NCI-H1694 (cell line): ENCODE results near the gene SAA4.
"Not testable (repeated sequence)": the region's sequence is repeated elsewhere in the genome, so short reads cannot be mapped to it uniquely, and the experiment has no call there.

Experiments
- DNase-seq: peaks from one replicate; lab custom pipeline; 2025; lab: John Stamatoyannopoulos, UW

SAA4 gene

DNA sequence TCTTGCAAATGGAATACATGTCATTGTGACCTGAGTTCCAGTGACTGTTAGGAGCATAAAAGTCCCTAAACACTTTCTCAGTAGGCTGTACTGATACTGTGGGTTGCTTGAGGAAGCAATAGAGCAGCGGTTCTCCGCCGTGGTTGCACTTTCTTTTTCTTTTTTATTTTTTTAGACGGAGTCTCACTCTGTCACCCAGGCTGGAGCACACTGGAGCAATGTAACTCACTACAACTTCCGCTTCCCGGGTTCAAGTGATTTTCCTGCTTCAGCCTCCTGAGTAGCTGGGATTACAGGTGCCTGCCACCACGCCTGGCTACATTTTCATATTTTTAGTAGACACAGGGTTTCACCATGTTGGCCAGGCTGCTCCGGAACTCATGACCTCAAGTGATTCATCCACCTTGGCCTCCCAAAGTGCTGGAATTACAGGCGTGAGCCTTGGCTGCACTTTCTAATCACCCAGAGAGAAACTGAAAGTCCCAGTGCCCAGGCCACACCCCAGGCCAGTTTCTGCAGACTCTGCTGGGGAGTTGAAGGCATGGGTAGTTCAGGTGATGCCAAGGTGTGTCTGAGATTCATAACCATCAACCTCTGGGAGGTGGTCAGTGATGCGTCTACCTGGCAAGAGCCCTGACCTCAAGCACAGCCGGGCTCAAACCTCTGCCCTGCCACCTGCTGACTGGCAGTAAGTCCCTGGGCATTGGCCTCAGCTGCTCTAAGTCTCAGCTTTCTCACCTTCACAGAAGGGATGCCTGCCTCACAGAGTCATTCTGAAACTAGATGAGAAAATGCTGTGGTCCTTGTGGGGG lies 10.0 kb upstream of the SAA4 start:
- not testable (repeated sequence) for DNase-seq

DNA sequence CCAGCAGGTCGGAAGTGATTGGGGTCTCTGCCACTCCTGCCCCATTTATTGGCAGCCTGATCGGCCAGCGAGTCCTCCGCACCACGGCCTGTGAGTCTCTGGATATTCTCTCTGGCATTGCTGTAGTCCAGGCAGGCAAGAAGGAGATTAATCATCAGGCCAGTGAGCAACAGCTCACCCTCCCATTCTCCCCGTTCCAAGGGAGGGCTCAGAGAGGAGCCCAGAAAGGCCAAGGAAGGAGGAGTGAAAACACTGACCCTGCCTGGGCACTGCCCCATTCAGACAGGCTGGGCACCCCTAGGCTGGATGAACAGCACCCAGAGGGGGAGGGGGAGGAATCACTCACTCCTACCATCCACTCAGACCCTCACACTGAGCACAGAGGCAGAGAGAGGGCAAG lies 8.8 kb upstream of the SAA4 start:
- DNase-seq = no peak

DNA sequence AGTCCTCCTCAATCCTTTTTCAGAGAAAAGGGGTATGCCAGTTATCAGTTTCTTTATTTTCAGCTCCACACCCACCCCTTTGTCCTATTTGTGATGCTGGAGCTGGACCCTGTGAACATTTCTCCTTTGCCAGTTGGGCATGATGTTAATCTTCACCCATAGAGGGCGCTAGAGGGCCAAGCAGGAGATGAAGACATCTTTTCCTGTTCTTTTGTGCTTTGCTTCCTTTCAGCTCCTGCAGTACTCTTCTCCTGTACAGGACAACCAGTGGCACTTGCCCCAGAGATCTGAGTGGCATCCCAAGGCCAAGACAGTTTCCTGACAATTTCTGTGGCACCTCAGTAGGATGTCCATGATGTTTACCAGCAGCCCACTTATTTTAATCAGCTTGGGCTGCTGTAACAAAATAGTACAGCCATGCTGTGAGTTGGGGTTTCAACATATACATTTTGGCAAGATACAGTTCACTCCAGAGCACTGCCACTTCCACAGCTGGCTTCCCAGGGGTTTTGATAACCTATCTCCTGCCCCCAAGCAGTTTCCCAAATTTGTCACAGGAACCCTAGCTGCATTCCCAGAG lies 7.3 kb upstream of the SAA4 start:
- DNase-seq = peak; percentile 11

DNA sequence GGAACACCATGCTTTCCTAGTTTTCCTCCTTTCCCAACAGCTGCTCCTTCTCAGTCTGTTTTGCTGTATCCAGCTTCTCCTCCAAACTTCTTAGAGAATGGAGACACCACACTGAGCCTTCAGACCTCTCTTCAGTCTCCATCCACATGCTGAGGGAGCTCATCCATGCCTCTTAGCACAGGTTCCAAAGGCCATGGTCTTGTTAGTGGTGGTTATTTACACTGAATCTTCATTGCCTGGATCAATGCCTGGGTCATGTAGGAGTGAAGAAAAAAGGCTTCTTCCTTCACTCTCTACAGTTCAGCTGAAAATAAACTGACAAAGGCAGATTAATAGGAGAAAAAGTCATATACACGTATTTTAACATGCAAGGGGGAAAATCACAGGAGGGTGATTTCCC lies 3.1 kb upstream of the SAA4 start:
- DNase-seq = no peak

DNA sequence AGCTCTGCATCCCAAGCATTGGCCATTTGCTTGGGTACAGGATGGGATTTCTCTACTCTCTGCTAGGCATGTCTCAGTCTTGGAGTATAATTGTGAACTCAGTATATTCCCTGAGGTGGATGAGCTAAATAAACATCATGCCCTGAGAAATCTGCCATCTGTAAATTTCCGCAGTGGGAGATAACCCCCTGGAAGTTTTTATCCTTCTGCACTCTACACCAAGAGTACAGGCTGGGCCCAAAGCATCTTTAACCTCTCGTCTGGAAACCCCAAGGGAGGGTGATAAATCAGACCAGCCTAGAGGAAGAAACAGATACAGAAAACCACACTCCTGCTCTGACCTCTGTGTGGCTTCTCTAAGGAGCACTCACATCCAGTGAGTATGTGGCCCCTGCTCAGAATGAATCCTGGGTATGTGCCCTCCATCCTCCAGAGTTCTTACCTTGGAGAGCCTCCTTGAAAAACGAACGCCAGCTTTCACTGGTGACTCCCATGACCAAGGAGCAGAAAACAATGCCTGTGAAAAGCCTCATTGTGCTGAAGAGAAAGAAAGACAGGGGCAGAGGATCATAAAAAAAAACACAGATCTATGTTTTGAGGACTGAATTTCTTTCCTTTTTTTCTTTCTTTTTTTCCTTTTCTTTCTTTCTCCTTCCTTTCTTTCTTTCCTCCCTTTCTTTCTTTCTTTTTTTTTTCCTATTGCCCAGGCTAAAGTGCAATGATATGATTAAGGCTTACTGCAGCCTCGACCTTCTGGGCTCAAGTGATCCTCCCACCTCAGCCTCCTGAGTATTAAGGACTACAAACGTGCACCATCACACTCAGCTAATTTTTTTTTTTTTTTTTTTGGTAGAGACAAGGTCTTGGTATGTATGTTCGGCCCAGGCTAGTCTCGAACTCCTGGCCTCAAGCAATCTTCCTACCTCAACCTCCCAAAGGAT lies 938 bp downstream of the SAA4 start:
- no peak for DNase-seq

DNA sequence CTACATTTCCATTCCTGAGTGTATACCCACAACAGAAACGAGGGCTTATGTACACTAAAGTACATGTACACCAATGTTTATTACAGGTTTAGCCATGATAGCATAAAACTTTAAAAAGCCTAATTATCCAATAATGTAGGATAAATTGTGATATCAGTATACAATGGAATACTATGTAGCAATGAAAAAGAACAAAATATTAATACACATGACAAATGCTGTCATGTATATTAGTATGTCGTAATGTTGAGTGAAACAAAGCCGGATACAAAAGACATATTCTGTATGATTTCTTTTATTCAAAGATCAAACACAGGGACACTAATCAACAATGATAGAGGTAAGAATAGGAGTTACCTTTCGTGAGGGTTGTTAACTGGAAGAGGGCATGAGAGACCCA lies 2.7 kb downstream of the SAA4 start:
- no peak for DNase-seq

DNA sequence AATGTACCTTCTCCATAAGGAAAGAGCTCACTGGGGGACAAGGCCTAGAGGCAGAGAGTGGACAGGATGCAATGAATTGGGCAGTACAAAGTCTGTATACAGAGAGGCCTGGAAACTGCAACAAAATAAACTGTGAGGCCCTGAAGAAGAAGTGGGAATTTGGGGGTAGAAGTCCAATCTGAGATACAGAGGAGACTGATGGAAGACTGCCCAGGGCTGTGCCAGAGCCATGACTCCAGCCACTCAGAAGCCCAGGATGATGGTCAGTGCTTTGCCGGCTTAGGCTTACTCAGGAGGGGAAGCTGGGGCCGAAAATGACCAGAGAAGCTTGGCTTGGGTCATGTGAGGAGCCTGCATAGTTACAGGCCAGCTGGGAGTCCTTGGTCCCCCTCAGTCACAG lies 5.7 kb downstream of the SAA4 start:
- DNase-seq = no peak

DNA sequence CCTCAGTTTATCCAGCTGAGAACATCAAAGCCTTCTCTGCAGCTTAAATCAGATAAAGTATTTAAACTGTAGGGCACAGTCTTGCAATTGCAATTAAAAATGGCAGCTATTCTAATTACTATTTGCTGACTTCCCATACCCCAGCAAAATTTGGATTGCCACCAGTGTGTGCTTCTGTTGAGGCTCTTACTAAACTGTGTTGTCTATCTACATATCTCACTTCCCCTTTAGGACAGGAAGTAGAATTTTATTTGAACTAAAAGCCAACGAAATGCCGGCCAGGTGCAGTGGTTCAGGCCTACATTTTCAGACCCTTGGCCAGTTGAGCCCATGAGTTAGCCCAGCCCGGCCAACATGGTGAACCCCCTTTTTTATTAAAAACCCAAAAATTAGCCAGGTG lies 7.1 kb downstream of the SAA4 start:
- no peak for DNase-seq

DNA sequence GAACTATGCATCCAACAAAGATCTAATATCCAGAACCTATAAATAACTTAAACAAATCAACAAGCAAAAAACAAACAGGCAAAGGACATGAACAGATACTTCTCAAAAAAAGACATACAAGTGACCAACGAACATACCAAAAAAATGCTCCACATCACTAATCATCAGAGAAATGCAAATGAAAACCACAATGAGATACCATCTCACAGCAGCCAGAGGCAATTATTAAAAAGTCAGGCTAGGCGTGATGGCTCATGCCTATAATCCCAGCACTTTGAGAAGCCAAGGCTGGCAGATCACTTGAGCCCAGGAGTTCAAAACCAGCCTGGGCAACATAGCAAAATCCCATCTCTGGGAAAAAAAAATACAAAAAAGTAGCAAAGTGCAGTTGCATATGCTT lies 10.7 kb downstream of the SAA4 start:
- DNase-seq = no peak

DNA sequence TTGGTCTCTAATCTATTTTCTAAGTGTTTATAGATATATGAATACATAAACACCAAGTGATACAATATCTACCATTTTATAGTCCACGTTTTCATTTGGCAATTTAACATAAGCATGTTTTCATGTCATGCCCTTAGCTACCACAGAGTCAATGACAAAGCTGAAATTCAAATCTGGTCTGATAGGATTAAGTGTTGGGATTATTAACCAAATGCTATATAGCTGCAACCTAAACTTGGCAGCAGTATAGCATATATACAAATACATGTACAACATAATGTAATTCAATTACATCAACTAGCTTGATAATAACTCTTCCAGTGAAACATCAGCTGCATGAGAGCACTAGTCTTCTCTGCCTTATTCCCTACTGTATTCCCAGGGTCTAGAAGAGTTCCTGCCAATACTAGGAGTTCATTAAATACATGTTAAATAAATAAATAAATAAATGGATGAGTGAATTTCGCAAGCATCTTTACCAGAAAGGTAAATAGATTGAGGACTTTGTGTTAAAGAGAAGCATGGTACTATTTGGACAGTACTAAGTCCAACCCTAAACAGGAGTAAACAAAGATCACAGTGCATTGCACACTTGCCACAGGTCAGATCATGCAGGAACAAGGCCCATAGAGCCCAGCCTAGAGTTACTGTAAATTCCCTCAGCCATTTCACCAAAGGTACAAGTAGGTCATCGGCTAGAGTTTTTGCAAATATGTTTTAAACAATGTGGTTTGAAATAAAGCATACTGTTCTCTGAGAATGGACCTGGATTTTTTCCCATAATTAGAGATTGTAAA lies 12.8 kb downstream of the SAA4 start:
- DNase-seq = no peak

DNA sequence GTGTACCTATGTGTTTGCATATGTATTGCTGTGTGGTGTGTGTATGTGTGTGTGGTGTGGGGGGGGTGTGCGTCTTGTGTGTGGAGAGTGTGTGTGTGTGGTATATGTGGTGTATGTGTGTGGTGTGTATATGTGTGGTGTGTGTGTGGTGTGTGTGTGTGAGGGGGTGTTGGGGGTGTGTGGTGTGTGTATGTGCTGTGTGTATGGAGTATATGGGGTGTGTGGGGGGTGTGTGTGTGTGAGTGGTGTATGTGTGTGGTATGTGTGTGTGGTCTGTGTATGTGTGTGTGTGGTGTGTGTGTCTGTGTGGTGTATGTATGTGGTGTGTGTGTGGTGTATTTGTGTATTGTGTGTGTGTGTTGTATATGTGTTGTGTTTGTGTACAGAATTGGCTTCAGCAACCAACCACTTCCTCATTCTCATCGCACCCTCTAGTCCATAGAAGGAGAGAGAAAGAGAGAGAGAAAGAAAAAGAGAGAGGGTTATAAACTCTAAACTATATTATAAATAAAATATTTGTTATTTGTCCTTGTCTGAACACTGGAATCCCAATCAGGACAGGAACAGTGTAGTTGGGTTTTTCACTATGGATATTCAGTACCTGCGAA lies 13.7 kb downstream of the SAA4 start:
- no peak for DNase-seq

DNA sequence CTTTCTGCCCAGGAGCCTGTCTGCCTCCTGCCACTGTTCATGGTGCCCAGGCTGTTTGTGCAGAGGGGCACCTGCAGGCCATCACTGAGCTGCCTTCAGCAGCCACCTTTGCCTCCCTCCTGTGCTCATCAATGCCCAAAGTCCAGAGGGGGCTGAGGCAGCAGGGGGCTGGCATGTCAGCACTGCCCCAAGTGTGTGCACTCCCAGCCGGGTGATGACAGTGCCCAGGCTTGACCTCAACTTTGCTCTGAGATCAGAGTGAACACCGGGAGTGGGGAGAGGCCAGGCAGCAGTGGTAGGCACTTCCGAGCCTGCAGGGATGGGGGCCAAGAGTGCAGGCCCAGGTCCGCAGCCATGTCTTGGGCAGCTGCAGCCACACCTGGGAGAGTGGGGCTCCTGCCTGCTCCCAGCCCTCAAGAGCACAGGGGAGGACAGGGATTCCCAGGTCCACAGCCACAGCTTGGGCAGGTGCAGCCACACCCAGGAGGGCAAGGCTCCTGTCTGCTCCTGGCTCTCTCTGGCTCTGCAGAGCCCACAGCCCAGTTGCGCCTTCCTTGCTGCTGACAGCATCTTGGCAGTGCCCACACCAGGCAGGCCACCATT lies 15.2 kb downstream of the SAA4 start:
- DNase-seq = no peak

DNA sequence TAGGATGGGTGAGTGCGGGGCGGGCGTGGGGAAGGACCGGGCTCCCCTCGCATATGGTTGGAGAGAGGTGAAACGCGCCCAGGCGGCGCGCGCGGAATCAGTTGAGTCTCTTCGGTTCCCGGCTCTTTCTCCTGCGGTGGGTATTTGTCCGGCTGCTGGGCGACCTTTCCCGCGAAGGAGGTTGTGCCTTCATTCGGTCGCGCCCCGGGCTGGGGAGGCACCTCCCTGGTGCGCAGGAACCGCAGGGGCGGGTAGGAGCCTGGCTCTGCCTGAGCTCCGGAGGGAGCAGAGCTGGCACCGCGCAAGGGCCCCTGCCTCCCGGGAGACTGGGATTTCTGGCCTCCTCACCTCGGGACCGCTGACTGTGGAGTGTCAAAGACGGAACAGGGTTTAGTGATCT lies 27.5 kb downstream of the SAA4 start:
- no peak for DNase-seq

DNA sequence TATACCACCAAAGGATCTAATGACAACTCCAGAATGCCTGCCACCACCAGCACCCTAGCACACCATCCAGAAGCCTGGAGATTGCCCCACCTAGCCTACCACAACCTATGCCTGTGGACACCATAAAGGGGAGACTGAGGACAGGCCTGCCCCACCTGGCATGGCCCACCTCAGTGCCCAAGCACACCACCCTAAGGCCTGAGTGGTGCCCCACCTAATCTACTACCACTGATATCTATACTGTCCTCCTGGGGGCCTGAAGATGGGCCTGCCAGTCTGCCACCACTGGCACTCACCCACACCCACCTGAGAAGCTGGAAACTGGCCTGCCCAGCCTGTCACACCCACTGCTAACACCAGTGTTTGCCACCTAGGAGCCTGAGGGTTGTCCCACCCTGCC lies 31.8 kb downstream of the SAA4 start:
- no peak for DNase-seq

DNA sequence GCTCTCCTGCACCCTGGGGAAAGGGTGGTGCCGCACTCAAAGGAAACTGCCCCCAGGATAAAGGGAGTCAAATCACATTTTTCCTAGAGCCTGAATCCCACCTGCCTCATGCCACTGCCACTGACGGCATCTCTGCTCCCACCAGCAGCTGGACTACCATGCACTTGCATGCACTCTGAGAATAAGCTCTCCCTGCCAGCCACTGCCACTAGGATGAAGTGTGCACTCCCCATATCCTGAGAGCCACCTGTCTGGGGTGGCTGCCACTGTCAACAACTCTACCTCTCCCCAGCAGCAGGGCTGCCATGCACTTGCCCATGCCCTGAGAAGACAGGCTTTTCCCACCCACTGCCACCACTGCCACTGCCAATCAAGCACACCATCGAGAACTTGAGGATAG lies 32.4 kb downstream of the SAA4 start:
- DNase-seq = no peak

DNA sequence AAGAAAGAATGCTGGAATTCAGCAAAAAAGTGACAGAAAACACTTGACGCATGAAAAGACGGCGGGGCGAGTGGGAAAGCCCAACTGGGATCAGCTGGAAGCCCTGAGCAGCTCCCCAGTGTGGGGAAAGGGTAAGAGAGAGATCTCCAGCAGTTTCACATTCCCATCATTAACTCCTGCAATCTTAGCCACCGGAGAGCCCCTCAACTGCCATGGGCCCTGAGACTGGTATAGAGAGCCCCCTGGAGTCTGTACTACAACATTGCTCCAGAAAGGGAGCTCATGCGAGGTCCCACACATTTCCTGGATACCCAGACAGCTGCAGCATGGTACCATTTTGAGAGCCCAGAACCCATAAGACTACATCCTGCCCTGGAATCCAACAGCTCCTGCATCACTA lies 32.9 kb downstream of the SAA4 start:
- no peak for DNase-seq

DNA sequence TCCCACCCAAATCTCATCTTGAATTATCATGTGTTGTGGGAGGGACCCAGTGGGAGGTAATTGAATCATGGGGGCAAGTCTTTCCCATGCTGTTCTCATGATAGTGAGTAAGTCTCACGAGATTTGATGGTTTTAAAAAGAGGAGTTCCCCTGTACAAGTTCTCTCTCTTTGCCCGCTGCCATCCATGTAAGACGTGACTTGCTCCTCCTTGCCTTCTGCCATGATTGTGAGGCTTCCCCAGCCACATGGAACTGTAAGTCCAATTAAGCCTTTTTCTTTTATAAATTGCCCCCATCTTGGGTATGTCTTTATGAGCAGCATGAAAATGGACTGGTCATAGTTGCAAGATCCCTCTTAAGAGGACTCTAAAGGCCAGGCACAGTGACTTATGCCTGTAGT lies 38.9 kb downstream of the SAA4 start:
- not testable (repeated sequence) for DNase-seq

DNA sequence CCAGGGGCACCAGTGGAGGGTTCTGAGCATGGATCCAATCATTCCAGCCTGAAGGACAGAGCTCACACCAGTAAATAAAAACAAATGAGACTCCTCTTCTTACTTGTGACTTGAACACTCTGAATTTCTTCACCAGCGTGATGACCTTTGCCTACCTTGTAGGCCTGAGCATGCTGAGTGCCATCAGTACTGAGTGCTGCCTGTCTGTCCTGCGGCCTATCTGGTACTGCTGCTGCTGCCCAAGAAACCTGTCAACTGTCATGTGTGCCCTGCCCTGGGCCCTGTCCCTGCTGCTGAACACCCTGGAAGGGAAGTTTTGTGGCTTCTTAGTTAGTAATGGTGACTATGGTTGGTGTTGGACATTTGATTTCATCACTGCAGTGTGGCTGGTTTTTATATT lies 40.1 kb downstream of the SAA4 start:
- no peak for DNase-seq

DNA sequence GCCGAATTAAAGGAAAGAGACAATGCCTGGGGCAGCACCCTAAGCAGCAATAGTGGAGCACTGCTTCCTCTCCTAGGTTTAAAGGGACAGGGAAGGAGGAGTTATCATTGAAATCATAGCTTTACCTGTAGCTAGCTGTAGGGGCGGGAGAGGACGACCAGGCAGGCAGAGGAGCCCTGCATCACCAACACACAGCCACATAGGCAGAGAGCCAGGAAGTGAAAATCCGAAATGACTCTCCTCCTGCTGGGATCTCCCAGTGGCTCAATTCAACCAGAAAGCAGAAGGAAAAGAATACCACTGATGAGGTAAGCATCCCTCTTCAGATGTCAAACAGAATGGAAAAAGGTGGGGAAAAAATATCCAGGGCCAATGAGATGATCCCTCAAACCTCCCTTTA lies 43.6 kb downstream of the SAA4 start:
- no peak for DNase-seq

DNA sequence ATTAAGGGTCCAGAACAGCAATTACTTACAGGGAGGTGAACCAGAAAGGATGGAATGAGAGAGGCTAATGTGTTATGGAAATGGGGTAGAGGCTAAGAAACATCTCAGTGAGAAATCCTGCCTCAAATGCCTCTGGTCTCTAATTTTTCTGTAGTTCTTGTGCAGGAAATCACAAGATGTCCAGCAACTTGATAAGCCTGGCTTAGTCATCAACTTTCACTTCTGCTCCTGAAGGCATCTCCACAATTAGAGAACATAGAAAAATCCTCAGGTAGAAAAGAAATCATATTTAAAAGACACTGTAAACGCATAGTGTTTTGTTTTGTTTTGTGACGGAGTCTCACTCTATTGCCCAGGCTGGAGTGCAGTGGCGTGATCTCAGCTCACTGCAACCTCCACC lies 45.2 kb downstream of the SAA4 start:
- DNase-seq = no peak
